HFFc6 (cell line): Measurements from ENCODE around the gene SPEM3. TPM values are rescaled to one million over a fixed set of nuclear protein-coding genes. Genes with fewer than 3 reads are reported as not detected.

Source experiments
- DNase-seq: peaks from one replicate; pipeline ENCODE4 v3.0.0-alpha.2; 2018
- H3K27ac Mint-ChIP-seq: 2 replicates; pipeline ENCODE4 v1.8.0; 2020; ENCODE audit warnings: mild to moderate bottlenecking, mixed read lengths
- H3K27me3 Mint-ChIP-seq: 2 replicates; pipeline ENCODE4 v1.8.0; 2021; ENCODE audit warnings: mild to moderate bottlenecking, moderate library complexity, mixed read lengths; ENCODE audit not compliant: insufficient read depth
- H3K36me3 Mint-ChIP-seq: 2 replicates; pipeline ENCODE4 v1.8.0; 2021; ENCODE audit warnings: low read depth, mixed read lengths
- H3K4me1 Mint-ChIP-seq: 2 replicates; pipeline ENCODE4 v1.8.0; 2020; ENCODE audit warnings: low read depth, mixed read lengths
- H3K4me3 Mint-ChIP-seq: 2 replicates; pipeline ENCODE4 v1.8.0; 2020; ENCODE audit warnings: mild to moderate bottlenecking, moderate library complexity, mixed read lengths
- H3K9me3 Mint-ChIP-seq: 2 replicates; pipeline ENCODE4 v1.8.0; 2020; ENCODE audit warnings: mild to moderate bottlenecking, mixed read lengths
- CTCF ChIP-seq: fragments of 200-600 bp; sonication (generic); IDR thresholded peaks from 2 replicates; pipeline ENCODE4 v1.5.0; 2021; ENCODE audit warnings: antibody characterized with exemption, mild to moderate bottlenecking
- total RNA-seq, 6 experiments: library from RNA; stranded (reverse); fragmentation: NEBNext Ultra II Directional; extraction: Animal tissue kit (Norgen Biotek cat#: 25700); gene quantifications; 2 replicates in 1 of 6; 3 replicates in 5 of 6; pipeline ENCODE4 v1.2.3, GENCODE V29; 2021

SPEM3 gene
- total RNA-seq, 6 experiments from 2014 or later: not detected

- H3K4me3 Mint-ChIP-seq: no peak overlapping the region
- no peak overlapping the region for H3K27ac Mint-ChIP-seq
- H3K4me1 Mint-ChIP-seq: peaks cover 6% of the 10 kb centered on the region
- DNase-seq: no peak
- no peaks in the 10 kb centered on the region for H3K9me3 Mint-ChIP-seq
- H3K27me3 Mint-ChIP-seq: peaks cover 2% of the 10 kb centered on the region; the same call in 1 of the 2 replicates
- TF ChIP-seq CTCF: no peak
- H3K36me3 Mint-ChIP-seq: peaks cover 9% of the 10 kb centered on the region; the same call in 1 of the 2 replicates
Measured at GRCh38 chr17:7391307-7391706, 37.4 kb upstream of the SPEM3 start.

- H3K27ac Mint-ChIP-seq: 0 out of 2 replicates have a peak overlapping the region, but pooled peaks have one; percentile 5
- H3K9me3 Mint-ChIP-seq: no peaks in the 10 kb centered on the region
- H3K36me3 Mint-ChIP-seq: peaks cover 9% of the 10 kb centered on the region; the same call in 1 of the 2 replicates
- DNase-seq: no peak
- no peak for TF ChIP-seq CTCF
- H3K4me1 Mint-ChIP-seq: peaks cover 6% of the 10 kb centered on the region
- peak overlapping the region; percentile 95 for H3K4me3 Mint-ChIP-seq
- peaks cover 2% of the 10 kb centered on the region; the same call in 1 of the 2 replicates for H3K27me3 Mint-ChIP-seq
Measured at GRCh38 chr17:7392696-7393612, 35.7 kb upstream of the SPEM3 start.

GRCh38 chr17:7393613-7394451 is 34.8 kb upstream of the SPEM3 start:
- peaks cover 2% of the 10 kb centered on the region; the same call in 1 of the 2 replicates for H3K27me3 Mint-ChIP-seq
- no peak for DNase-seq
- peak overlapping the region; percentile 95 for H3K4me3 Mint-ChIP-seq
- H3K4me1 Mint-ChIP-seq: peaks cover 6% of the 10 kb centered on the region
- H3K36me3 Mint-ChIP-seq: peaks cover 9% of the 10 kb centered on the region; the same call in 1 of the 2 replicates
- H3K27ac Mint-ChIP-seq: peak overlapping the region; percentile 68; the same call in 1 of the 2 replicates
- TF ChIP-seq CTCF: no peak; the same call in 1 of the 2 replicates
- no peaks in the 10 kb centered on the region for H3K9me3 Mint-ChIP-seq

- H3K36me3 Mint-ChIP-seq: peaks cover 11% of the 10 kb centered on the region; the same call in 1 of the 2 replicates
Measured at GRCh38 chr17:7394452-7395191, 34.0 kb upstream of the SPEM3 start, which contains the start of gene PLSCR3. Gene PLSCR3, minus strand, starts transcription at chr17:7394525. Its CDS starts 415 bp downstream, at chr17:7394110.

More at GRCh38 chr17:7394452-7395191, 34.0 kb upstream of the SPEM3 start, which contains the start of gene PLSCR3:
- Mint-ChIP-seq H3K9me3 (no peaks in the 10 kb centered on the region), H3K27ac (peak within 1 kb of the TSS; percentile 85), H3K4me3 (peak within 1 kb of the TSS; percentile 95), H3K27me3 (peaks cover 2% of the 10 kb centered on the region; the same call in 1 of the 2 replicates), H3K4me1 (peaks cover 8% of the 10 kb centered on the region)
- DNase-seq: peak; percentile 85
- TF ChIP-seq CTCF: peak; percentile 57
